Ishikawa (cell line): Measurements from ENCODE around the gene EFHD1.

Source experiments
- EP300 ChIP-seq: IDR thresholded peaks from 2 replicates; pipeline ENCODE4 v1.6.1; 2012; ENCODE audit warnings: borderline replicate concordance
- FOXM1 ChIP-seq: IDR thresholded peaks from 2 replicates; pipeline ENCODE4 v1.6.1; 2012; ENCODE audit warnings: low read depth, borderline replicate concordance
- TAF1 ChIP-seq: IDR thresholded peaks from 2 replicates; pipeline ENCODE4 v1.6.1; 2012; ENCODE audit warnings: low read depth, mild to moderate bottlenecking
- TEAD4 ChIP-seq: IDR thresholded peaks from 2 replicates; pipeline ENCODE4 v1.6.1; 2012
- ZBTB7A ChIP-seq: IDR thresholded peaks from 2 replicates; pipeline ENCODE4 v1.6.1; 2012; ENCODE audit warnings: low read depth

GRCh38 chr2:232622563-232622962 lies 10.8 kb upstream of the EFHD1 start:
- TF ChIP-seq EP300 (no peak), TEAD4 (no peak), TAF1 (no peak), FOXM1 (no peak), ZBTB7A (no peak)
